ENCODE measurements around the gene PPFIA4. TPM values are rescaled to one million over a fixed set of nuclear protein-coding genes. Genes with fewer than 3 reads are reported as not detected.

Gene PPFIA4
- polyA plus RNA-seq, 1 donor (not counting 4 experiments of a cell fraction or from before 2014, with no cell fraction given): 2.3 TPM

GRCh38 chr1:203082231-203082505, 55.9 kb downstream of the PPFIA4 start:
- DNase-seq (ENCODE audit: low read depth, low spot score): no peak
- no peaks in the 10 kb centered on the region for H3K9me3 ChIP-seq (ENCODE audit: control insufficient read depth, low read depth, low read length)
- TF ChIP-seq CTCF (optimal IDR thresholded peaks at IDR 0.05 in 1 of 3, IDR thresholded peaks at IDR 0.05 in 1 of 3, conservative IDR thresholded peaks at IDR 0.05 in 1 of 3; ENCODE audit: extremely low read depth in 1 of 3, insufficient read depth in 2 of 3, low read length in 3 of 3) (no peak), EZH2 (IDR thresholded peaks at IDR 0.05; ENCODE audit: low read length) (no peak)
- H3K9ac ChIP-seq (ENCODE audit: control insufficient read depth, extremely low read depth, insufficient read depth, low read length): no peak overlapping the region
- H3K79me2 ChIP-seq (ENCODE audit: control insufficient read depth, insufficient read depth, low read length): no peaks in the 10 kb centered on the region
- H3K4me1 ChIP-seq (ENCODE audit: control insufficient read depth, extremely low read depth, insufficient read depth, low read length): no peaks in the 10 kb centered on the region
- H3K4me2 ChIP-seq (ENCODE audit: control insufficient read depth, extremely low read depth, insufficient read depth, low read depth, low read length): no peak overlapping the region
- H3K27ac ChIP-seq (ENCODE audit: control insufficient read depth, insufficient read depth, low read length): no peak overlapping the region
- H3K27me3 ChIP-seq (ENCODE audit: control insufficient read depth, extremely low read depth, insufficient read depth, low read length): peaks cover 22% of the 10 kb centered on the region
- no peak for FAIRE-seq
- dilution Hi-C loops (cut with MboI; ENCODE audit: extremely low pct_ligation_motif_present, low sequenced_read_pairs): no loop called here
- H3K36me3 ChIP-seq (ENCODE audit: control insufficient read depth in 2 of 2, extremely low read depth in 1 of 2, insufficient read depth in 2 of 2, low read length in 2 of 2): no peaks in the 10 kb centered on the region
- no peak overlapping the region for H2AFZ ChIP-seq (ENCODE audit: control insufficient read depth, low read length)
- H3K9me1 ChIP-seq (ENCODE audit: control insufficient read depth, extremely low read depth, insufficient read depth, low read length): no peaks in the 10 kb centered on the region
- no peak overlapping the region for H3K4me3 ChIP-seq (ENCODE audit: control insufficient read depth in 2 of 3, extremely low read depth in 1 of 3, insufficient read depth in 2 of 3, low read depth in 1 of 3, low read length in 3 of 3)
- H4K20me1 ChIP-seq (ENCODE audit: control insufficient read depth, extremely low read depth, insufficient read depth, low read length): no peaks in the 10 kb centered on the region

- no peaks in the 10 kb centered on the region for H3K9me3 ChIP-seq (ENCODE audit: control insufficient read depth, low read depth, low read length)
- no peaks in the 10 kb centered on the region for H3K4me1 ChIP-seq (ENCODE audit: control insufficient read depth, extremely low read depth, insufficient read depth, low read length)
- H3K4me2 ChIP-seq (ENCODE audit: control insufficient read depth, extremely low read depth, insufficient read depth, low read depth, low read length): no peak overlapping the region
- no peak for DNase-seq (ENCODE audit: low read depth, low spot score)
- no peaks in the 10 kb centered on the region for H4K20me1 ChIP-seq (ENCODE audit: control insufficient read depth, extremely low read depth, insufficient read depth, low read length)
- FAIRE-seq: no peak
- TF ChIP-seq EZH2 (IDR thresholded peaks at IDR 0.05; ENCODE audit: low read length) (no peak), CTCF (optimal IDR thresholded peaks at IDR 0.05 in 1 of 3, IDR thresholded peaks at IDR 0.05 in 1 of 3, conservative IDR thresholded peaks at IDR 0.05 in 1 of 3; ENCODE audit: extremely low read depth in 1 of 3, insufficient read depth in 2 of 3, low read length in 3 of 3) (no peak)
- H3K9me1 ChIP-seq (ENCODE audit: control insufficient read depth, extremely low read depth, insufficient read depth, low read length): no peaks in the 10 kb centered on the region
- no peaks in the 10 kb centered on the region for H3K36me3 ChIP-seq (ENCODE audit: control insufficient read depth in 2 of 2, extremely low read depth in 1 of 2, insufficient read depth in 2 of 2, low read length in 2 of 2)
- no peak overlapping the region for H3K9ac ChIP-seq (ENCODE audit: control insufficient read depth, extremely low read depth, insufficient read depth, low read length)
- no peak overlapping the region for H3K4me3 ChIP-seq (ENCODE audit: control insufficient read depth in 2 of 3, extremely low read depth in 1 of 3, insufficient read depth in 2 of 3, low read depth in 1 of 3, low read length in 3 of 3)
- H3K27me3 ChIP-seq (ENCODE audit: control insufficient read depth, extremely low read depth, insufficient read depth, low read length): peaks cover 21% of the 10 kb centered on the region
- dilution Hi-C loops (cut with MboI; ENCODE audit: extremely low pct_ligation_motif_present, low sequenced_read_pairs): no loop called here
- H2AFZ ChIP-seq (ENCODE audit: control insufficient read depth, low read length): no peak overlapping the region
- no peaks in the 10 kb centered on the region for H3K79me2 ChIP-seq (ENCODE audit: control insufficient read depth, insufficient read depth, low read length)
- H3K27ac ChIP-seq (ENCODE audit: control insufficient read depth, insufficient read depth, low read length): no peak overlapping the region
These were observed 56.5 kb downstream of the PPFIA4 start for GRCh38 chr1:203082571-203083462.
